Activated gamma-delta T cell treated with Interleukin-2 at 50 U/mL for 16 hours (primary cell): ENCODE measurements around the gene TM9SF4.
"Not testable (repeated sequence)": the region's sequence is repeated elsewhere in the genome, so short reads cannot be mapped to it uniquely, and the experiment has no call there.

Experiments
- DNase-seq: peaks from one replicate; pipeline ENCODE4 v3.0.0-alpha.2; 2020

TM9SF4 gene

GRCh38 chr20:32091888-32092346, 17.6 kb upstream of the TM9SF4 start:
- DNase-seq, result peak; percentile 72

GRCh38 chr20:32098786-32099185, 10.7 kb upstream of the TM9SF4 start:
- no peak for DNase-seq

- no peak for DNase-seq
Observed at GRCh38 chr20:32108814-32109391, 611 bp upstream of the TM9SF4 start.

DNA sequence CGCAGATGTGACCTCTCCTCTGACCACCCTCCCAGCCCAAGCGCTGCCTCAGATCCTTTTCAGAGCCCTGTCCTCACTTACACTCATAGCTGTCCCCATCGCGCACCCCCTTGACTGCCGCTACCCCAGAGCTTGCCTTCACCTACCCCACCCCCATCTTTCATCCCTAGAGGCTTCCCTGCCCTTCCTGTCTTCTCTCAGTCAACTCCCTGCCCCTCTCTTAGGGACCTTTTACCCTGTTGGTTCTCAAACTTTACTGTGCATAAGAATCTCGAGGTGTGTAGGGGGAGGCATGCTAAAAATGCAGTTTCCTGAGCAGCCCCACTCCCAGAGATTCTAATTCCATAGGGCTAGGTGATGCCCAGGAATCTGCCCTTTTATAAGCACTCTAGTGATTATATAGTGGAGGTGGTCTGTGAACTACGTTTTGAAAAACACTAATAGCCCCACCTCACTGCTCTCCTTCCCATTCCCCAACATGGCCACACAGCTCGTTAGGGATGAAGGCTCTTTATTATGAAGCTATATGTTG, 725 bp downstream of the TM9SF4 start:
- no peak for DNase-seq

- DNase-seq, result no peak
Observed at GRCh38 chr20:32110727-32111126, 1.2 kb downstream of the TM9SF4 start.

DNA sequence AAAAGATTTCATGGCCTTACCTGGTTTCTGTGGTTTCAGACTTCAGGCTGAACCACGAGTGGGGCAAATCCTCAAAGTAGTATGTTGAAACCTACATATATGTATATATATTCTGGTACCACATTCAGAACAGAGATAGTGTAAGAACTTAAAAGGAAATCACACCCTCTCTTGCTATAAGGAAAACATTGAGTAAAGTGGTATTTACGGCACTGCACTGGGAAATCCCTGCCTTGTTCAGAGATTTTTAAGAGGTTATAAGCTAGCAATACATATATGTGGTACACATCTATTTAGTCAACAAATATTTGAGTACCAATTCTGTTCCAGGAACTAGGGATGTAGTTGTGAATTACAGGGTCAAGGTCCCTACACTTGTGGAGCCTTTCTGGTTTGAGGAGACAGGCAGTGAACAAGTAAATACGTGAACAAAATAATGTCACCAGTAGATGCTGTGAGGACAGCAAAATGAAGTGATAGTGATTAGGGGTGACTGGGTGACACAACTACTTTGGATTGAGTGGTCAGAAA, 1.7 kb downstream of the TM9SF4 start:
- no peak for DNase-seq

DNA sequence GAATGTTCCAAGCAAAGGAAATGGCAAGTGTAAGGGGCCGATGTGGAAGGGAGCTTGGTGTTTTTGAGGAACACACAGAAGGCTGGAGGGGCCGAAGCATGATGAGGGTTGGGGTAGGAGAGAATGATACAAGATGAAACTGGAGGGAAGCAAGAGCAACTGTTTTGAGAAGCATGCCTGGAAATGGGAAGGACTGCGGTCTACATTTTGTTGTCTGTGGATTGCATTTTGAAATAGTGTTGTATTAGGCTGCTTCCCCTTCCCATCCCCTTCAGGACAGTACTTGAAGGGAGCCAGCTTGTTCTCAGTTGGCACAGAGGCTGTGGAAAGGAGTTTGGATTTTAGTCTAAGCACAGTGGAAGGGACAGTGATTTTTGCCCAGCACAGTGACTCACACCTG, 2.2 kb downstream of the TM9SF4 start:
- no peak for DNase-seq

- no peak for DNase-seq
Observed at GRCh38 chr20:32112841-32113240, 3.3 kb downstream of the TM9SF4 start.

- DNase-seq, result no peak
Observed at GRCh38 chr20:32113591-32114260, 4.2 kb downstream of the TM9SF4 start.

DNA sequence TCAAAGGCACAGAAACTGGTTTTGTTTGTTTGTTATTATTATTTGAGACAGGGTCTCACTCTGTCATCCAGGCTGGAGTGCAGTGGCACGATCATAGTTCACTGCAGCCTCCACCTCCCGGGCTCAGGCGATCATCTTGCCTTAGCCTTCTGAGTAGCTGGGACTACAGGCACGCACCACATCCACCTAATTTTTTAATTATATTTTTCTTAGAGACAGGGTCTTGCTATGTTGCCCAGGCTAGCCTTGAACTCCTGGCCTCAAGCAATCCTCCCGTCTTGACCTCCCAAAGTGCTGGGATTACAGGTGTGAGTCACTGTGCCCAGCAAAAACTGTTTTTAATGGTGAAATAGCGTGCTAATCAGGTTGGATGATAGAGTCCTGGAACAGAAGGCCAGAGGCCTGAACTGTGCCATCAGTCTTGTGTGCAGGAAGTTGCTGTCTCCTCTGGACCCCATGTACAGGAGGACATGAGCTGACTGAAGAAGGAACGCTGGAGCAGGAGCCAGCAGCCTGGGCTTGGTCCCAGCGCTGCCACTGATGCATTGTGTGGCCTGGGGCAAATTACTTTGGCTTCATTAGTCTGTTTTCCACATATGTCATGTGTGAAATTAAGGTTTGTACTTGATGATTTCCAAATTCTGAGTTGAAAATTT, 4.9 kb downstream of the TM9SF4 start:
- no peak for DNase-seq

GRCh38 chr20:32115211-32115767, 5.8 kb downstream of the TM9SF4 start:
- no peak for DNase-seq

DNA sequence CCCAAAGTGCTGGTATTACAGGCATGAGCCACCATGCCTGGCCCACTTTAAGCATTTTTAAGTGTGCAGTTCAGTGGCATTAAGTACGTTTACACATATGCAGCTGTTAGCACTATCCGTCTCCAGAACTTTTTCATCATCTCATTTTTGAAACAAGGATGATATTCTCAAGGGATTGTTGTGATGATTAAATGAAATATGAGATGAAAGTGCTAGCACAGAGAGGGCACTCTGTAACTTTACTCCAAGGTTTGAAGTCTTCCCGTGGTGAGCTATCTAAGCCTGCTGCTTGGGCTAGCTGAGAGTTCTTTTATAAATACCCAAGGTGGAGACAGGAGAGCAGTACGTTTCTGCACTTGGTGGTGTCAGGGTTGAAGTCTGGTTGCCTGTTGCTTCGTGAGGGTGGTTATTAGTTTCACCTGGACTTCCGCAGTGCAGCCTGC, 6.6 kb downstream of the TM9SF4 start:
- no peak for DNase-seq

DNA sequence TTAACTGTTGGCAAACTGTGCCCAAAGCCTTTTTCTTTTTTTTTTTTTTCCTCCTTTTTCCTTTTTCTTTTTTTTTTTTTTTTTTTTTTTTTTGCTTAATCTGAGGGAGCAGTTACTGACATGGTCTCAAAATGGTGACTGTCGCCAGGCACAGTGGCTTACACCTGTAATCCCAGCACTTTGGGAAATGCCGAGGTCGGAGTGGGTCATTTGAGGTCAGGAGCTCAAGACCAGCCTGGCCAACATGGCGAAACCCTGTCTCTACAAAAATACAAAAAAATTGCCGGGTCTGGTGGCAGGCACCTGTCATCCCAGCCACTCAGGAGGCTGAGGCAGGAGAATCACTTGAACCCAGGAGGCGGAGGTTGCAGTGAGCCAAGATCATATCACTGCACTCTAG, 7.3 kb downstream of the TM9SF4 start:
- DNase-seq, result not testable (repeated sequence)

DNA sequence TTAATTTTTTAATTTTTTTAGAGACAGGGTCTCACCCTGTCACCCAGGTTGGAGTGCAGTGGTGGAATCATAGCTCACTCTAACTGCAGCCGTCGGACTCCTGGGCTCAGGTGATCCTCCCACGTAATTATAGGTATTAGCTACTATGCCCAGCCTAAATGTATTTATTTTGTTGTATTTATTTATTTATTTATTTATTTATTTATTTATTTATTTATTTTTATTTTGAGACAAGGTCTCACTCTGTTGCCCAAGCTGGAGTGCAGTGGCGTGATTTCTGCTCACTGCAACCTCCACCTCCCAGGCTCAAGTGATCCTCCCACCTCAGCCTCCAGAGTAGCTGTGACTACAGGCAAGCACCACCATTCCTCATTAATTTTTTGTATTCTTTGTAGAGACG, 8.9 kb downstream of the TM9SF4 start:
- not testable (repeated sequence) for DNase-seq

DNA sequence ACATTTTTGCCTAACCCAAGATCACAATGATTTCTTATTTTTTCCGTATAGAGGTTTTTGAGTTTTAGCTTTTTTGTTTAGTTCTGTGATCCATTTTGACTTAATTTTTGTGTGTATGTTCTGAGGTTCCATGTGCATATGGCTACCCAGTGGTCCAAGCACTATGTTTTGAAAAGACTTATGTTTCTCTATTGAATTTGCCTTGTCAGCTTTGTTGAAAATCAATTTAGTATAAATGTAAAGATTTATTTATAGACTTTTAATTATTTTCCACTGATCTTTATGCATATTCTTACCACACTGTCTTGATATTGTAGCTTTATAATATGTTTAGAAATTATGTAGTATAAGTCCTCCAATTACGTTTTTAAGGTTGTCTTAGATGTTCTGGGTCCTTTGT, 10.2 kb downstream of the TM9SF4 start:
- no peak for DNase-seq

DNA sequence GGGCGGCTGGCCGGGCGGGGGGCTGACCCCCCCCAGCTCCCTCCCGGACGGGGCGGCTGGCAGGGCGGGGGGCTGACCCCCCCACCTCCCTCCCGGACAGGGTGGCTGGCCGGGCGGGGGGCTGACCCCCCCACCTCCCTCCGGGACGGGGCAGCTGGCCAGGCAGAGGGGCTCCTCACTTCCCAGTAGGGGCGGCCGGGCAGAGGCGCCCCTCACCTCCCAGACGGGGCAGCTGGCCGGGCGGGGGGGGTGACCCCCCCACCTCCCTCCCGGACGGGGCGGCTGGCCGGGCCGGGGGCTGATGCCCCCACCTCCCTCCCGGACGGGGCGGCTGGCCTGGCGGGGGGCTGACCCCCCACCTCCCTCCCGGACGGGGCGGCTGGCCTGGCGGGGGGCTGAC, 12.4 kb downstream of the TM9SF4 start:
- not testable (repeated sequence) for DNase-seq

DNA sequence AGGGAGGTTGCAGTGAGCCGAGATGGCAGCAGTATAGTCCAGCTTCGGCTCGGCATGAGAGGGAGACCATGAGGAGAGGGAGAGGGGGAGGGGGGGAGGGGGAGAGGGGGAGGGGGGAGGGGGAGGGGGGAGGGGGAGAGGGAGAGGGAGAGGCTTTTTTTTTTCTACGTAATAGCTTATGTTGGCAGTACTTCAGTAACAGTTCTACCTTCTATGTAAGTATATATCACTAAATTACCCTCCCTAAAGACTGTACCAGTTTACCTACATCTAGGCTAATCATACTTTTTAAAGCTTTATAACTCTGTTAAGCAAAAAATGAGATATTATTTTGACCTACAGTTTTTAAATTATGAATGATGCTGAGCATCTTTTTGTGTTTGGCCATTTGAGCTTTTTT, 13.6 kb downstream of the TM9SF4 start:
- DNase-seq, result no peak

GRCh38 chr20:32124916-32125454, 15.5 kb downstream of the TM9SF4 start:
- DNase-seq, result no peak

GRCh38 chr20:32125506-32125905, 16.0 kb downstream of the TM9SF4 start:
- DNase-seq, result no peak

- no peak for DNase-seq
Observed at GRCh38 chr20:32126919-32127318, 17.4 kb downstream of the TM9SF4 start.

- DNase-seq, result no peak
Observed at GRCh38 chr20:32127347-32127746, 17.8 kb downstream of the TM9SF4 start.

GRCh38 chr20:32128167-32128566, 18.7 kb downstream of the TM9SF4 start:
- no peak for DNase-seq

- DNase-seq, result no peak
Observed at GRCh38 chr20:32129863-32130262, 20.3 kb downstream of the TM9SF4 start.
